Stimulated activated CD4-positive, alpha-beta T cell treated with anti-CD3 and anti-CD28 coated beads, Interleukin-12 subunit alpha, Interleukin-12 subunit beta, amount 100 ng/mL, for 4 hours (primary cell): ENCODE results near the gene SLC47A1.
"Not testable (repeated sequence)": the region's sequence is repeated elsewhere in the genome, so short reads cannot be mapped to it uniquely, and the experiment has no call there.

Experiments
- DNase-seq: peaks from one replicate; pipeline ENCODE4 v3.0.0-alpha.2; 2020

Gene SLC47A1

GRCh38 chr17:19520641-19521040 lies 13.0 kb upstream of the SLC47A1 start:
- DNase-seq = no peak

GRCh38 chr17:19523690-19524089 lies 10.0 kb upstream of the SLC47A1 start:
- no peak for DNase-seq

GRCh38 chr17:19526950-19527349 lies 6.7 kb upstream of the SLC47A1 start:
- DNase-seq = not testable (repeated sequence)

- no peak for DNase-seq
Observed at GRCh38 chr17:19531780-19532501, 1.7 kb upstream of the SLC47A1 start.

GRCh38 chr17:19533036-19533717 lies 477 bp upstream of the SLC47A1 start:
- DNase-seq = no peak

- no peak for DNase-seq
Observed at GRCh38 chr17:19534562-19535149, 1.0 kb downstream of the SLC47A1 start.

GRCh38 chr17:19537111-19537510 lies 3.5 kb downstream of the SLC47A1 start:
- no peak for DNase-seq

GRCh38 chr17:19538095-19539039 lies 4.7 kb downstream of the SLC47A1 start:
- no peak for DNase-seq

- DNase-seq = no peak
Observed at GRCh38 chr17:19539040-19539399, 5.4 kb downstream of the SLC47A1 start.

- no peak for DNase-seq
Observed at GRCh38 chr17:19539841-19540311, 6.2 kb downstream of the SLC47A1 start.

GRCh38 chr17:19540706-19541370 lies 7.2 kb downstream of the SLC47A1 start:
- DNase-seq = no peak

GRCh38 chr17:19541445-19541844 lies 7.8 kb downstream of the SLC47A1 start:
- DNase-seq = no peak

- no peak for DNase-seq
Observed at GRCh38 chr17:19542247-19542646, 8.6 kb downstream of the SLC47A1 start.

- no peak for DNase-seq
Observed at GRCh38 chr17:19544366-19544765, 10.7 kb downstream of the SLC47A1 start.

- no peak for DNase-seq
Observed at GRCh38 chr17:19546289-19547065, 12.8 kb downstream of the SLC47A1 start.

GRCh38 chr17:19549746-19550623 lies 16.3 kb downstream of the SLC47A1 start:
- no peak for DNase-seq

GRCh38 chr17:19551165-19551564 lies 17.5 kb downstream of the SLC47A1 start:
- no peak for DNase-seq

- no peak for DNase-seq
Observed at GRCh38 chr17:19551591-19552148, 18.0 kb downstream of the SLC47A1 start.

GRCh38 chr17:19553036-19553435 lies 19.4 kb downstream of the SLC47A1 start:
- DNase-seq = no peak

GRCh38 chr17:19554393-19554792 lies 20.7 kb downstream of the SLC47A1 start:
- DNase-seq = no peak
